HCT116 (cell line): Measurements from ENCODE around the gene HAPLN2. TPM values are rescaled to one million over a fixed set of nuclear protein-coding genes. Genes with fewer than 3 reads are reported as not detected.

Source experiments
- ATAC-seq: fragments of 200-7000 bp; cut with Tn5 transposase; 2 replicates; pipeline ENCODE4 v1.9.1; 2020; ENCODE audit warnings: mild to moderate bottlenecking, moderate library complexity
- BruUV-seq: library from RNA; stranded (reverse); fragments of 400-500 nt; replicated peaks from 2 replicates; lab custom pipeline; 2021; lab: Mats Ljungman, UMichigan
- CTCF ChIA-PET: fragments of 300-600 bp; sonication (Branson Sonifier 250); formaldehyde crosslinking; loops from one replicate; lab custom pipeline; 2021; ENCODE audit warnings: antibody characterized with exemption; lab: Charles Lee
- POLR2A ChIA-PET: fragments of 300-600, 350-600 bp; sonication (Branson Sonifier 250); formaldehyde crosslinking; loops from one replicate; lab custom pipeline; 2021; ENCODE audit warnings: antibody characterized with exemption; lab: Charles Lee
- RAD21 ChIA-PET, 2 experiments: fragments of 300-600 bp; sonication (Branson Sonifier 250); formaldehyde crosslinking; loops; one replicate each; lab custom pipeline; 2023; ENCODE audit warnings: low total read pairs in 2 of 2; ENCODE audit not compliant: uncharacterized antibody in 2 of 2, unreplicated experiment in 2 of 2, low non-redundant PET in 1 of 2; lab: Charles Lee
- DNase-seq: peaks from one replicate; pipeline ENCODE4 v3.0.0-alpha.2; 2010; ENCODE audit warnings: low read depth, low spot score
- H2AFZ ChIP-seq: fragments of 200-600 bp; shearing (Covaris generic), sonication (generic); 2 replicates; pipeline ENCODE4 v1.6.1; 2017; ENCODE audit warnings: low read depth, mixed run types, mixed read lengths, antibody characterized with exemption, low read length; ENCODE audit not compliant: poor library complexity, severe bottlenecking
- H3K27ac ChIP-seq: 2 replicates; pipeline ENCODE4 v1.5.1; 2012; ENCODE audit warnings: low read depth, low read length
- H3K27me3 ChIP-seq: fragments of 200-600 bp; sonication (generic); 2 replicates; pipeline ENCODE4 v1.6.1; 2016; ENCODE audit warnings: mixed run types, low read length, mixed read lengths; ENCODE audit not compliant: insufficient read depth
- H3K36me3 ChIP-seq, 2 experiments: fragments of 200-500 bp in 1 of 2; fragments of 200-600 bp in 1 of 2; sonication (Bioruptor generic) in 1 of 2; sonication (generic) in 1 of 2; 2 replicates each; pipeline versions ENCODE4 v1.5.1 to v1.6.1; 2014 to 2016; ENCODE audit warnings: low read length in 2 of 2, inconsistent platforms in 1 of 2, mixed read lengths in 1 of 2, mixed run types in 1 of 2; ENCODE audit not compliant: insufficient read depth in 2 of 2, control insufficient read depth in 1 of 2
- H3K4me1 ChIP-seq, 2 experiments: fragments of 200-600 bp in 1 of 2; sonication (generic) in 1 of 2; 2 replicates each; pipeline versions ENCODE4 v1.5.1 to v1.6.1; 2012 to 2017; ENCODE audit warnings: low read length in 2 of 2, inconsistent platforms in 1 of 2, mild to moderate bottlenecking in 1 of 2, mixed read lengths in 1 of 2, mixed run types in 1 of 2, moderate library complexity in 1 of 2; ENCODE audit not compliant: insufficient read depth in 2 of 2, control insufficient read depth in 1 of 2
- H3K4me2 ChIP-seq: fragments of 200-600 bp; sonication (generic); 2 replicates; pipeline ENCODE4 v1.6.1; 2017; ENCODE audit warnings: mixed run types, low read length, mixed read lengths
- H3K4me3 ChIP-seq, 2 experiments: fragments of 200-600 bp in 1 of 2; sonication (generic) in 1 of 2; replicated peaks in 1 of 2; 2 replicates each; pipeline ENCODE4 v1.5.1; 2011 to 2016; ENCODE audit warnings: low read length in 2 of 2, control low read depth in 1 of 2, low read depth in 1 of 2, mild to moderate bottlenecking in 1 of 2, mixed read lengths in 1 of 2, mixed run types in 1 of 2
- H3K79me2 ChIP-seq: fragments of 200-600 bp; sonication (generic); 2 replicates; pipeline ENCODE4 v1.6.1; 2017; ENCODE audit warnings: mild to moderate bottlenecking, mixed run types, low read length, moderate library complexity, mixed read lengths; ENCODE audit not compliant: insufficient read depth
- H3K9ac ChIP-seq: fragments of 200-600 bp; sonication (generic); 2 replicates; pipeline ENCODE4 v1.6.1; 2016; ENCODE audit warnings: low read length, mixed read lengths
- H3K9me2 ChIP-seq: fragments of 200-600 bp; sonication (generic), shearing (Covaris generic); 2 replicates; pipeline ENCODE4 v1.6.1; 2017; ENCODE audit warnings: mixed run types, mild to moderate bottlenecking, moderate library complexity; ENCODE audit not compliant: insufficient read depth
- H3K9me3 ChIP-seq, 2 experiments: fragments of 200-500 bp in 1 of 2; fragments of 200-600 bp in 1 of 2; sonication (Bioruptor generic) in 1 of 2; sonication (generic) in 1 of 2; 2 replicates each; pipeline ENCODE4 v1.6.1; 2014 to 2017; ENCODE audit warnings: low read length in 2 of 2, mixed read lengths in 2 of 2, inconsistent platforms in 1 of 2, low read depth in 1 of 2, mild to moderate bottlenecking in 1 of 2, mixed run types in 1 of 2, moderate library complexity in 1 of 2; ENCODE audit not compliant: control insufficient read depth in 1 of 2, insufficient read depth in 1 of 2
- H4K20me1 ChIP-seq: fragments of 200-600 bp; sonication (generic), shearing (Covaris generic); 2 replicates; pipeline ENCODE4 v1.6.1; 2017; ENCODE audit warnings: mixed run types, mild to moderate bottlenecking, moderate library complexity; ENCODE audit not compliant: insufficient read depth
- CBX3 ChIP-seq: IDR thresholded peaks from 2 replicates; pipeline ENCODE4 v1.6.1; 2012; ENCODE audit warnings: low read depth
- EGR1 ChIP-seq: IDR thresholded peaks from 2 replicates; pipeline ENCODE4 v1.6.1; 2012; ENCODE audit warnings: low read depth
- ELF1 ChIP-seq: IDR thresholded peaks from 2 replicates; pipeline ENCODE4 v1.6.1; 2012; ENCODE audit warnings: low read depth, borderline replicate concordance
- POLR2AphosphoS5 ChIP-seq: IDR thresholded peaks from 2 replicates; pipeline ENCODE4 v1.6.1; 2011; ENCODE audit warnings: mild to moderate bottlenecking, low read depth, low read length, moderate library complexity
- SIN3A ChIP-seq: IDR thresholded peaks from 2 replicates; pipeline ENCODE4 v1.6.1; 2012; ENCODE audit warnings: low read depth
- ZFX ChIP-seq: fragments of 450-650 bp; IDR thresholded peaks from 2 replicates; pipeline ENCODE4 v1.6.1; 2017
- intact Hi-C: fragments of 100-400 bp; cut with micrococcal nuclease; formaldehyde crosslinking; loops from 2 replicates; pipeline ENCODE4 v1.10.0; 2022
- total RNA-seq: library from RNA; stranded (reverse); gene quantifications from one replicate; pipeline ENCODE4 v1.2.1, GENCODE V29; 2021; ENCODE audit not compliant: unreplicated experiment
- TF ChIP-seq, protein P1 (sequence below): IDR thresholded peaks from 2 replicates; pipeline ENCODE4 v1.6.1; 2012; ENCODE audit warnings: low read depth

The HAPLN2 gene
- total RNA-seq, 1 experiment from 2014 or later, result 0.54 TPM

GRCh38 chr1:156592910-156593660, 26.1 kb upstream of the HAPLN2 start:
- Histone ChIP-seq H3K36me3 (peaks cover 28 to 49% of the 10 kb centered on the region in 2 experiments; a peak in 3 of 4 replicates), H3K27me3 (no peaks in the 10 kb centered on the region), H3K9me3 (no peaks in the 10 kb centered on the region), H3K9me2 (no peaks in the 10 kb centered on the region), H3K27ac (peak overlapping the region; percentile 89), H3K4me2 (peak overlapping the region; percentile 84), H3K4me1 (peaks cover 4 to 19% of the 10 kb centered on the region in 2 experiments; a peak in 2 of 4 replicates)
- no peak for DNase-seq
- POLR2A ChIA-PET, result interaction anchor here (1.1 kb wide), 2 partner anchors 68 to 91 kb away, joined by 3 read pairs; no protein-coding TSS in a partner anchor
- no peak for ATAC-seq
- BruUV-seq, result no TSS peak
- TF ChIP-seq ELF1 (no peak), POLR2AphosphoS5 (peak; percentile 1; the same call in 1 of the 2 replicates)
- TF ChIP-seq, all 23 proteins: peak for 1
- ChIA-PET RAD21 (interaction anchor here in 1 of 2 experiments (0.7 kb wide), 1 partner anchor 300 kb away, joined by 3 read pairs; no protein-coding TSS in a partner anchor), CTCF (interaction anchor here (1.3 to 2.3 kb wide), 4 partner anchors 9 to 96 kb away, joined by 4 to 12 read pairs (median 6); partner anchors contain the start of gene GPATCH4)
- no peak overlapping the region for H2AFZ ChIP-seq
- intact Hi-C loops, result no loop called here
- H3K4me3 ChIP-seq, result peak overlapping the region; percentile 60 to 95
- no peaks in the 10 kb centered on the region for H4K20me1 ChIP-seq
- H3K9ac ChIP-seq, result peak overlapping the region; percentile 97
- peaks cover 32% of the 10 kb centered on the region; the same call in 1 of the 2 replicates for H3K79me2 ChIP-seq

DNA sequence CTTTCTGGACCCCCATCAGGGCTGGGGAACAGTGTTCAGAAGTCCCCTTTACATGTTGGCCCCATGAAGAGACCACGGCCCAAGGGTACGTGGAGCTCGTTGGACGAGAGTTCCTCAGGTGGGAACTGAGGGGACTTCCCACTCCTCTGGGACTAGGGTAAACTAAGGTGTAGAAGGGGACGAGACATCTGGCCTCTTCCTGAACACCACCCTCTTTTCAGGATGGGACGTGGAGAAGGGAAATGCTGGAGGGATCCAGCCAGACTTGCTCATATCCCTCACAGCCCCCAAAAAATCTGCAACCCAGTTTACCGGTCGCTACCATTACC, 25.6 kb upstream of the HAPLN2 start:
- BruUV-seq, result no TSS peak
- CTCF ChIA-PET, result interaction anchor here (1.3 to 1.8 kb wide), 2 partner anchors 8 to 14 kb away, joined by 4 to 7 read pairs; partner anchors contain the start of gene GPATCH4
- ATAC-seq (no peak), DNase-seq (no peak)
- H3K9me2 ChIP-seq, result no peaks in the 10 kb centered on the region
- no peak overlapping the region for H3K4me3 ChIP-seq
- peaks cover 38% of the 10 kb centered on the region for H3K79me2 ChIP-seq
- no peak overlapping the region for H2AFZ ChIP-seq
- H3K4me2 ChIP-seq, result no peak overlapping the region
- TF ChIP-seq, protein P1, sequence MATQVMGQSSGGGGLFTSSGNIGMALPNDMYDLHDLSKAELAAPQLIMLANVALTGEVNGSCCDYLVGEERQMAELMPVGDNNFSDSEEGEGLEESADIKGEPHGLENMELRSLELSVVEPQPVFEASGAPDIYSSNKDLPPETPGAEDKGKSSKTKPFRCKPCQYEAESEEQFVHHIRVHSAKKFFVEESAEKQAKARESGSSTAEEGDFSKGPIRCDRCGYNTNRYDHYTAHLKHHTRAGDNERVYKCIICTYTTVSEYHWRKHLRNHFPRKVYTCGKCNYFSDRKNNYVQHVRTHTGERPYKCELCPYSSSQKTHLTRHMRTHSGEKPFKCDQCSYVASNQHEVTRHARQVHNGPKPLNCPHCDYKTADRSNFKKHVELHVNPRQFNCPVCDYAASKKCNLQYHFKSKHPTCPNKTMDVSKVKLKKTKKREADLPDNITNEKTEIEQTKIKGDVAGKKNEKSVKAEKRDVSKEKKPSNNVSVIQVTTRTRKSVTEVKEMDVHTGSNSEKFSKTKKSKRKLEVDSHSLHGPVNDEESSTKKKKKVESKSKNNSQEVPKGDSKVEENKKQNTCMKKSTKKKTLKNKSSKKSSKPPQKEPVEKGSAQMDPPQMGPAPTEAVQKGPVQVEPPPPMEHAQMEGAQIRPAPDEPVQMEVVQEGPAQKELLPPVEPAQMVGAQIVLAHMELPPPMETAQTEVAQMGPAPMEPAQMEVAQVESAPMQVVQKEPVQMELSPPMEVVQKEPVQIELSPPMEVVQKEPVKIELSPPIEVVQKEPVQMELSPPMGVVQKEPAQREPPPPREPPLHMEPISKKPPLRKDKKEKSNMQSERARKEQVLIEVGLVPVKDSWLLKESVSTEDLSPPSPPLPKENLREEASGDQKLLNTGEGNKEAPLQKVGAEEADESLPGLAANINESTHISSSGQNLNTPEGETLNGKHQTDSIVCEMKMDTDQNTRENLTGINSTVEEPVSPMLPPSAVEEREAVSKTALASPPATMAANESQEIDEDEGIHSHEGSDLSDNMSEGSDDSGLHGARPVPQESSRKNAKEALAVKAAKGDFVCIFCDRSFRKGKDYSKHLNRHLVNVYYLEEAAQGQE, result no peak
- no peak for TF ChIP-seq SIN3A
- TF ChIP-seq EGR1, result no peak
- no peak for TF ChIP-seq CBX3
- no peak for TF ChIP-seq POLR2AphosphoS5
- TF ChIP-seq ZFX, result no peak
- H3K27me3 ChIP-seq, result no peaks in the 10 kb centered on the region
- peaks cover 4 to 19% of the 10 kb centered on the region in 2 experiments; a peak in 2 of 4 replicates for H3K4me1 ChIP-seq
- intact Hi-C loops, result no loop called here
- H4K20me1 ChIP-seq, result no peaks in the 10 kb centered on the region
- H3K9me3 ChIP-seq, result no peaks in the 10 kb centered on the region
- H3K9ac ChIP-seq, result no peak overlapping the region
- POLR2A ChIA-PET, result interaction anchor here (1.1 kb wide), 2 partner anchors 68 to 92 kb away, joined by 3 read pairs; no protein-coding TSS in a partner anchor
- peaks cover 29 to 55% of the 10 kb centered on the region in 2 experiments; a peak in 3 of 4 replicates for H3K36me3 ChIP-seq
- RAD21 ChIA-PET, result no interaction called here
- 0 out of 2 replicates have a peak overlapping the region, but pooled peaks have one; percentile 89 for H3K27ac ChIP-seq
